GM19099 (cell line): ENCODE data around the gene TBATA.

Experiments
- POLR2A ChIP-seq: IDR thresholded peaks from 3 replicates; pipeline ENCODE4 v1.6.1; 2011; ENCODE audit warnings: low read depth; ENCODE audit not compliant: insufficient read length; ENCODE audit errors: extremely low read depth

The TBATA gene

DNA sequence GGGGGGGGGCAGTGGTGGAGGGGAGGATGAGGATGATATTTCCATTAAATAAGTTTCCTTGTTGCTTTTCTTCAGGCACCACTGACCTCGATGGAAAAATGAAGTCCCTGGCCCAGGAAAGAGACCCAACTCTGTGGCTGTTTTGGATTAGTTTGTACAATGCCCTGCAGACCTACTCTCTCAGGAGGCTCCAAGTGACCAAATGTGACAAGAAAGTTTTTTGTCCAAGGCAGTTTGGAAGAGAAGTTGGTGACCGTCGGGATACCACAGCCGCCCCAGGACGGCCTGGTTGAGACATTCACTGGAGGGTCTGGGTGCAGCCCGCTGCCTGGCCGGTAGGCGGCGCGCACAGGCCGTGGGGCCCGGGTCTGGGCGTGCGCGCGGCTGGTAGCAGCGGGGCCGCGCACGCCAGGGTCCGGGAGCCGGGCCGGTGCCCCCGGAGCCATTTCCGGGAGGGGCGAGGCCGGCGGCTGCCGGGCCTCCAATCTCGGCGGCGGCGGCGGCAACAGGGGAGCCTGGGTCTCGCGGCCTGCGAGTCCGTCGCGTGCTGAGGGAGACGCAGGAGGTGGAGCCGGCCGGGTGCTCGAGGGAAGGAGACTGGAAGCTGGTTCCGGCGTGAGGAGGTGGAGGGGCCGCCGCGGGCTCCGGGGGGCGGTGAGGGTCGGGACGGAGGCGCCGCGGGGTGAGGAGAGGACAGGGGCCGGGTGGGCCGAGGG lies 30.5 kb upstream of the TBATA start, which contains the start of gene SGPL1:
Gene SGPL1 (plus strand): TSS at position 445 of the 716 bp plus-strand sequence. CDS start 906 bp downstream, outside the sequence.
- peak; percentile 70 for TF ChIP-seq POLR2A

DNA sequence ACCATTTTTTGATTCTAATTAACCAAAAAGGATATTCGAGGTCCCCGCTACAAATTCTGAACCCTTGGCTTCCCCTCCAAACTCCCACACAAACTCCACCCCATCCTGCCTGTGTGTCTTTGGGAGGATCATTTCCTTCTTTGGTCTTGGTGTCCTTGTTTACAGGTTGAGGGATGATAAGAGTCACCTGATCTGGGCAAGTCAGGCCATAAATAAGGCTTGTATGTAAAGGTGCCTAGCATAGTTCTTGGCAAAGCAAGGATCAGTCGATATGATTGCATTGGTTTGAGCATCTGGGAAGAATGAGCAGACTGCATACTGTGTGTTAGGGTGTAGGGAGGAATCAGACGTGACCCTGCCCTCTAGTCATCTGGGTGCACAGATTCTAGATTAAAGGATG lies 28.9 kb upstream of the TBATA start:
- TF ChIP-seq POLR2A, result no peak

DNA sequence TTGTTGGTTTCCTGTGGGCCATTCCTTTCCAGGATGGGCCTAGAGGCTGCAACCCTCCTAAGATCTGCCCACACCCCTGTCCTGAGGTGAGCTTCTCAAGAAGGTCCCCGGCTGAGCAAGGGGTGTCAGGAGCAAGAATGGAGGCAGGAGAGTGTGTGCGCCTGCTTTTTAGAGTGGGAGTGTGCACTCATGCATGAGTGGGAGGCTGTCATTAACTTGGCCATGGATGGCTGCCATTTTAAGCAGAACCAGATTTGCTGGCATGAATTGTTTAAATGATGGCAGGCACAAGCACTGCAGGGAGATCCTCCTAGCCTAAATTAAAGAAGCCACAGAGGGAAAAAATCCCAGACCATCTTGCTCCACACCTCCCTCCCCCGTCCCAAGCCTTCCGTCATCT lies 27.6 kb upstream of the TBATA start:
- no peak for TF ChIP-seq POLR2A

DNA sequence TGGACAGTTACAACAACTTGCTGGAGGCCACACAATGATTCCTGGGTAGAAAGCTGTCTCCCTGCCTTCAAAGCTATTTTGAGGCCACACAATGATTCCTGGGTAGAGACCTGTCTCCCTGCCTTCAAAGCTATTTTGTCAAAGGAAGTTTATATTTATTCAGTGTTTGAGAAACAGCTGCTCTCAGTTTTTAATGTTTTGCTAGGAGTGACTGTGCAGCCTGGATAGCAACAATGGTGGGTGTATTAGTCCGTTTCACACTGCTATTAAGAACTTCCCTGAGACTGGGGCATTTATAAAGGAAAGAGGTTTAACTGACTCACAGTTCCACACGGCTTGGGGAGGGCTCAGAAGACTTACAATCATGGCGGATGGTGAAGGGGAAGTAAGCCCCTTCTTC lies 26.7 kb upstream of the TBATA start:
- TF ChIP-seq POLR2A, result no peak

DNA sequence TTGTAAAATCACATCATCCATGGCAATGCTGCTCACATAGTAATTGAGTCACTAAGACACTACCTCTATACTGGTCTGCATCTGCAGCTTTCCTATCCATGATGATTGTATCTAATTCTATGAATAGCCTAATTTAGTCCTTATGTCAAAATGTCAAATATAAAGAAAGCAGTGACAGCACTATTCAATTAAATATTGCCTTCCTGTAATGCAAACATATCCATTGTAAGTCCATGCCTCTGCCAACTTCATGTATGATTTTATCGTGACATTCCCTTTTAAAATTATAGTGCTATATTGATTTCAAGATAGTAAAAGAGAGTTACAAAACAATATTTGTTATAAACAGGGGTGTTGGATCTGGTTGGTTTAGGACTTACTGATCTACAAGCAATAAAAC lies 25.8 kb upstream of the TBATA start:
- TF ChIP-seq POLR2A, result no peak

DNA sequence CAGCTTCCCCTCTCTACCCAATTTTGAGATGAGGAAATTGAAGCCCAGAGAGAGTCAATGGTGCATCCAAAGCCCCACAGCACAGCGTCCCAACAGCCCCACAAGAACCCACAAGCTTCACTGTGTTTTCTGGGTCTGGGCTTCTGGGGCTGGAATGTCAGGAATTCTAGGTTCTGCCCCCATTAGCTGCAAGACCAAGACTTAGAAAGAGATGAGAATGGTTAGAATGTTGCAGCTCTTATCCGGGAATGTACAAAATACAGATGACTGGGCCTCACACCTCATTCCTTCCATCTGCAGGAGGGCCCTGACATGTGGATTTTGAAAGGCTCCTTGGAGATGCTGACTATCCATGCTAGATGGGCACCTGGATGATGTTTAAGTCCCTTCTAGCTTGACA lies 24.5 kb upstream of the TBATA start:
- no peak for TF ChIP-seq POLR2A

DNA sequence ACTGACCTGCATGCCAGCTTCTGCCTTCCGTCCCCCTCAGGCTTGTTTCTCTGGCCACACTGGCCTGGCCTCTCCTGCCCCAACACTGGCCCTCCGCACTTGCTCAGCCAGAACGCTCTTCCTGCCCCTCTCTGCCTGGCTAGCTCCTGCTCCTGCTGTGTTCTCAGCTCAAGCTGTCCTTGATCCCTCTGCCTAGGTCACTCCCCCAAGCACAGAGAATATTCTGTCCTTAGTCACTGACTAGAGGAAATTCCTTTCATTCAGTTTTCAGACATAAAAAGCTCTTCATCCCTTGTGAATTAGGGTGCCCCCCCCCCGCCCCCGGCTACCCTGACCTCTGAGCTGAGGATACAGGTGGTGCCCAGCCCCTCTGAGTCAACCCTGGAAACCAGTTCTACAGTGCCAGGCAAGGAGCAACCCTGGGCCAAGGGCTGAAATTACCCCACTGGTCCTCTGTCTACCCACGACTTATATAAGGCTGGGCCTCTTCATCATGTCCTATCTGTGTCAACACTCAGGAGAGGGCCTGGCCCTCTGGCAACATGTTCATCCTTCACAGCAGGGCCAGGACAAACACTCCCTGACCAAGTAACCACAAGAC lies 23.9 kb upstream of the TBATA start:
- no peak for TF ChIP-seq POLR2A

DNA sequence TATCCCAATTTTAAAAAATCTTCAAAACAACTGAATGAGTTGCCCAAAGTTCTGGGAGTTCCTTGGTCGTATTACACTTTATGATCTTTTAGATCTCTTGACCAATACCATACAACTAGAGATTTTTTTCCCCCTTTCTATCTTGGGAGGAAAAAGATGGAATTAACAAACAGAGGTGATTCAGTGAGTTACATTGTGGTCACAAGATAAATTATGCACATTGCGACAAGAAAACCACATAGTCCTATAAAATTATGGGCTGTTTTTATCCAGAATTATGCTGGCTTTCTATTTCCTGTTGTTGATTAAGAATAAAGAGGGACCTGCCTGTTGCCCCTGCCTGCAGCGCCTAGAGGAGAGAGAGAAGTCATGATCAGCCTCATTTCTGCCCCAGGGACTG lies 22.4 kb upstream of the TBATA start:
- no peak for TF ChIP-seq POLR2A

DNA sequence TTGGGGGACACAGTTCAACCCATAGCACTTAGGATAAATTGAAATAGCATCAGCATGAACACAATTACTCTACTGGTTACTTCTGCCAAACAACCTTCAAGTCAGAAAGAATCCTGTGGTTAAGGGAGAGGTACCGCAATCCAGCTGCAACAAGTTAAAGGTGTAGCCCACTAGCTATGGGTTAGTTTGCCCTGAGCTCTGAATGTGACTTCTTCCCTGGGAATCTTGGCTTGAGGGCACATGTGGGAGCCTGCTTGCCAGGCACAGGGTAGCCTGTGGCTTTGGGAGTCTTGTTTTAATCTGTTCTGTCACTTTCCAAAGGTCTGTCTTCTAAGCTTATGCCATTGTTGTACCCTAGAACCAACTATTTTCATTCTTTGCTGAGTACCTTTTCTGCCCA lies 21.7 kb upstream of the TBATA start:
- no peak for TF ChIP-seq POLR2A

DNA sequence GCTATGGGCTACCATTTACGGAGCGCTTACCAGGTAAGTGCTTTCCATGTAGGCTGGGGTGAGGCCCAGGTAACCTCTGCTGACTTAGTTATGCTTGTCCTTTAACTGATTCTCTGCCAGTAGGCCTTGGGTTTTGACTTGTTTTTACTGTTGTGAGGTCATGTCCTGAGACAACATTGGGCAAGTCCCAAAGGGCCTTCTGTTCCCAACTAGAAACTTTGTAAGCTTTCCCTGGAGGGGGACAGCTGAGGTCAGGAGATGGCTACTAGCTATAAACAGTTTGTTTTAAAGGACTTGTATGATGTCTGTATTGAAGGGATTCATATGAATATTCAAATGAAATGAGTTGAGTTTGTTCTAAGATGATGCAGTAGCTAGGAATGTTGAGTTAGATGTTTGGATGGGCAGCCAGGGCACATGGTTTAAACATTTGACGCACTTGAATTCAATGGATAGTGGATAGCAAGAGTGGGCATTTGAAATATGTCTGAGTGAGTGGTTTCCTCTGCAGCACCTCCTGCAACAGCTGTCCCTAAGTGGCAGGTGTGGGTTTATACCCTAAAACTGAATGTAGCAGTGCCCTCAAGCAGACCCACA lies 20.5 kb upstream of the TBATA start:
- no peak for TF ChIP-seq POLR2A

DNA sequence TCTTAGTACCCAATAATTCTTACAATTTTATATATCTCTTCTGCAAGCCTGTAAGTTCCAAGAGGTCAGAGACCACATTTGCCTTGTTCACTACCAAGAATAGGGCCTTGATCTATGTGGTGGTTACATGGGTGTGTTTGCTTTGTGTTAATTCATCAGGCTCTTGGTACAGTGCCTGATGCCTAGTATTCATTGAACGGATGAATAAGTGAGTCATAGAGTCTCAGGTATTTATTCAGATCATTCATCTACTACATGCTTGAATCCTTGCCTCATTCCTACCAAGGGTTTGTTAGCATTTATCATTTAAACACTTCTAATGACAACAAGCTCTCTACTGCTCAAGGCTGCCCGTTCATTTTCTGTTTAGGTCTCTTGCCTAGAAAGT lies 19.2 kb upstream of the TBATA start:
- no peak for TF ChIP-seq POLR2A

DNA sequence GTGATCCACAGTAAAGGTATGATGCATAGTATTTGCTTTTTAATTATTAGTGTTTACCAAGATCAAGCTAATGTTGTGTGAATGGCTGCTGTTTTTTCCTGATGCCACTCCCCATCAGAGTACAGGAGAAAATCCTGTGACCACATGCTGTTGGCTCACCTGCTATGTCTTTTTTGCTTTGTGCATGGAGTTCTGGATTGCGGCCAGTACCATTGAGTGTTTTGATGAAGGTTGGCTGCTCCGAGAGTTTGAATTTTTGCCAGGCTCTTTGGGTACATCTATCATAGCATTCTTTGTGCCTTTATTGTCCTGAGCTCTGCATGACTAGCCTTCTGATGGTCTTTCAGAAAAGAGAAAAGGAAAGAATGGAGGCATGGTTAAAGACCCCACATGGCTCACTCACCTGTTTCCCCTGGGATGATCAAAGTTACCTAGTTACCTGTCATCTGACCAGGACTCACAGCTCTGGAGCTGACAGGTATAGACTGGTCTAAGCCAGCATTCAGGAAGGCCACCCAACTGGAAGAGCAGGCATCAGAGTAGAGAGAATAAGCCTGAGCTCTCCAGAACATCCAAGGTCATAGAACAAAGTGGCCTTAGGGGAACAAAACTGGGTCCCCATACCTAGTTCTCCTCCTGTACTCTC lies 18.7 kb upstream of the TBATA start:
- TF ChIP-seq POLR2A, result no peak

DNA sequence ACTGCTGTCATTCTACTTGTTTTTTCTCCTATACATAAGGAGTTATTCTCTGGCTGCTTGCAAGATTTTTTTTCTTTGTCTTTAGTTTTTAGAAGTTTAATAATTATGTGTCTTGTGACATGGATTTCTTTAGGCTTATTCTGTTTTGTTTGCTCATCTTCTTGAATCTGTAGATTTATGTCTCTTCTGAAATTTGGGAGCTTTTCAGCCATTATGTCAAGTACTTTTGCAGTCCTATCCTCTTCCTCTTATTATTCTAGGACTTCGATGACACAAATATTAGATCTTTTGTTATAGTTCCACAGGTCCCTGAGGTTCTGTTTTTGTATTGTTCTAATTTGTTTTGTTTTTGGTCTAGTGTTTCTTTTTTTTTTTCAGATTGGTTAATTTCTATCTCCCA lies 16.7 kb upstream of the TBATA start:
- TF ChIP-seq POLR2A, result no peak

DNA sequence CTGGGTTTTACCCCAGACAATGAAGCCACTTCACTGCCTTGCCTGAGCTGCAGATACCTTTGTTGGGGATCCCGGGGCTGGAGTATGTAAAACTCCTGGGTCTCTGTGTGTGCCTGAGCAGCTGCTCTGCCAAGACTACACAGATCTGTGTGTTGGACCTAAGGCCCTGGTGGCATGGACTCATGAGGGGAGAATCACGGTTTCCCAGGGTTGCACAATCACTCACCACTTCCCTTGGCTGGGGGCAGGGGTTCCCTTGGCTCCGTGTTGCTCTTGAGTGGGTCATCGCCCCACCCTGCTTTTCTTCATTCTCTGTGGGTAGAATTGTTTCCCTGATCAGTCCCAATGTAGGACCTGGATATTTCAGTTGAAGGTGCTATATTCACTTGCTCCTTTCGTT lies 13.9 kb upstream of the TBATA start:
- no peak for TF ChIP-seq POLR2A

DNA sequence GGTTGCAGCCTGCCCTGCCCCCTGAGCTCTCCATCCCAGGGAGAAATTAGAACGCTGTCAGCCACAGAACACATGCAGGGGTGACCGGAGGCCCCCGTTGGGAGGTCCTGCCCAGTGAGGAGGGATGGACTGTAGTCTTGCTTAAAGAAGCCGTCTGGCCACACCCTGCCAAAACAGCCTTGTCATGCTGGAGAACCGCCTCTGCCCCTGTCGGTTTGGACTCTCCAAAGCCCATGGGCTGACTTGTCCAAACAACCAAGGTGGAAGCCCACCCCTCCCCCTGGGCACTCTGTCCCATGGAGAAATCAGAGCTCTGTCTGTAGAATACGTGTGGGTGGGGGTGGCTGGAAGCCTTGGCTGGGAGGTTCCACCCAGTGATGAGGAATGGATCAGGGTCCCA lies 12.7 kb upstream of the TBATA start:
- TF ChIP-seq POLR2A, result no peak

DNA sequence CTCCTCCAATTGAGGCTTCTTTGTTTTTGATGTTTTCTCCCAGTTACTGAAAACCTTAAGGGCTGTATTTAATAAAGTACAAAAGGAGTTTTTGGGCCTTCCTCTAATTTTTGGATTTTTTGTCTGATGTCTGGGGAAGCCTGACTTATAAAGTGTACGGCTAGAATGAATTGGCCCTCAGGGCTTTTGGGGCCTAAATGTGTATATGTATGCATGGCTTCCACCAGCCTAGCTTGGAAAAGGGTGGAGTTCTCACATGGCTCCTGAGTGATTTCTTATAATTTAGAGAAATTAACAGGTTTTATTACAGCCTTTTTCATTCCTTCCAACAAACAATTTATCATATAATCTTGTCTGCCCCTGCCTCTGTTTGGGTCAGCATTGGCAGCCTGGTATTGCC lies 10.4 kb upstream of the TBATA start:
- TF ChIP-seq POLR2A, result no peak
